Measurements from ENCODE around the gene PDE4B. TPM values are rescaled to one million over a fixed set of nuclear protein-coding genes. Genes with fewer than 3 reads are reported as not detected.

The PDE4B gene
- total RNA-seq, 1 donor from 2014 or later, result 21.3 TPM

DNA sequence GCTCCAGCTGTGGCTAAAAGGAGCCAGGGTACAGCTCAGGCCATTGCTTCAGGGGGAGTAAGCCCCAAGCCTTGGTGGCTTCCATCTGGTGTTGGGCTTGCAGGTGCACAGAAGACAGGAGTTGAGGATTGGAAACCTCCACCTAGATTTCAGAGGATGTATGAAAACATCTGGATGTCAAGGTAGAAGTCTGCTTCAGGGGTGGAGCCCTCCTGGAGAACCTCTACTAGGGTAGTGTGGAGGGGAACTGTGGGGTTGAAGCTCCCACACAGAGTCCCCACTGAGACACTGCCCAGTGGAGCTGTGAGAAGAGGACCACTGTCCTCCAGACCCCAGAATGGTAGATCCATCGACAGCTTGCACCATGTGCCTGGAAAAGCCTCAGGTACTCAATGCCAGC lies 183.0 kb downstream of the PDE4B start:
- DNase-seq (ENCODE audit: low spot score), result no peak
- Mint-ChIP-seq H3K4me1 (ENCODE audit: low read depth) (no peaks in the 10 kb centered on the region), H3K27me3 (ENCODE audit: insufficient read depth) (peaks cover 6% of the 10 kb centered on the region), H3K4me3 (no peak overlapping the region), H3K36me3 (ENCODE audit: low read depth) (peaks cover 5% of the 10 kb centered on the region), H3K27ac (no peak overlapping the region), H3K9me3 (peaks cover 20% of the 10 kb centered on the region)
- intact Hi-C loops (cut with micrococcal nuclease), result no loop called here

DNA sequence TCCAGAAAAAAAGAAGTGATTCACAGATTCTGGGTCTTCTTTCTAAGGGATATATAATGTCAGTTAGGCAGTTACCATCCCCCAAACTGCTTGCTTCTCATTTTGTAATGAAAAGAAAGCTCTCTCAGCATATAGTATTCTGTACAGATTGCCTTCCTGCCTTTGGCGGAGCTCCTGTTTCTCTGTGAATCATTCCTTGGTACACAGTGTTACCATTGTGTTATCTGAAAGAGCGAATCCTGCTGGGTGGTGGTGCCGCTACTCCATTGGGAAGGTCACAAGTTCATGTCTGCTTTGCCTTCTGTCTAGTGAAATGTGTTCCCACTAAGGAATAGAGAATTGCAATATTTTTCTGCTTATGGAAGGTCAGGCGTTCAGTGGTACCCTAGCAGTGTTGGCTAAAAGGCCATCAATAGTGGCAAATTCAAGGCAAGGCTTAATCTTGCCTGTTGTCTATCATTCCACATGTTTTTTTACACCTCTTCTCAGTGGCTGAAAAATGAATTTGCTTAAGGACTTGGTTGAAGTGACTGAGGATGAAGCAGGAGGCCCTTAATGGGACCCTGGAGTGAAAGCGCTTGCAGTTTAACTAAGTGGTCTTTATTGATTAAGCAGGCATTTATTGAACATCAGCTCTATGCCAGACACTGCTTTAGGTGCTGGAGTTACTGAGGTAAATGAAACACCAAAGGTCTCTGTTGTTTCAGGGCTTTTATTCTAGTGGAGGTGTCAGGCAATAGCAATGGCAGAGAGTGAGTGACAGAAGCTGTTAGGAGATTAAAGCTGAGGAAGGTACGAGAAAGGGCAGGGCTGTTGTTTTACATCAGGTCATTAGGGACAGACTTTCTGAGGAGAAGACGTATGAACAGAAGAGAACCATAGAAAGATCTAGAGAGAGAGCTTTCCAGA lies 186.7 kb downstream of the PDE4B start:
- intact Hi-C loops (cut with micrococcal nuclease), result no loop called here
- Mint-ChIP-seq H3K4me1 (ENCODE audit: low read depth) (no peaks in the 10 kb centered on the region), H3K36me3 (ENCODE audit: low read depth) (peaks cover 5% of the 10 kb centered on the region), H3K27me3 (ENCODE audit: insufficient read depth) (peaks cover 6% of the 10 kb centered on the region), H3K9me3 (peaks cover 20% of the 10 kb centered on the region), H3K4me3 (no peak overlapping the region), H3K27ac (no peak overlapping the region)
- no peak for DNase-seq (ENCODE audit: low spot score)

DNA sequence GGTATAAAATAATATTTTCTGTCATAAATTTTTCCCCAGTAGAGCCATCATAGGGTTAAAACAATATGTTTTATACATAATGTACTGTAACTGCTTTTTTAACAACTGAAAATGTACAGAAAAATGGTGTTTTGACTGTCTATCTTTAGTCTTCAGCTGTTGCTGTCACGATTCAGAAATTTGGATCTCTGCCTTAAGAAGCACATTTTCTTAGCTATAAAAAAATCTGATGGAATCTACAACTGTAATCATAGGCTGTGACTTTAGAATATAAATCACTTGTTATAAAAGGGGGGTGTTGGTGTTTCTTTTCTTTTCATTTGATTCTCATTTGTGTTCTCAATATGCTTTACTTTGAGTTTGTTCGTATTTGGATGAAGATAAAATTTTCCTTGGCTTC lies 187.5 kb downstream of the PDE4B start:
- H3K27me3 Mint-ChIP-seq (ENCODE audit: insufficient read depth), result peaks cover 2% of the 10 kb centered on the region
- no peaks in the 10 kb centered on the region for H3K4me1 Mint-ChIP-seq (ENCODE audit: low read depth)
- H3K9me3 Mint-ChIP-seq, result peaks cover 12% of the 10 kb centered on the region
- no peak for DNase-seq (ENCODE audit: low spot score)
- no peak overlapping the region for H3K27ac Mint-ChIP-seq
- H3K4me3 Mint-ChIP-seq, result no peak overlapping the region
- peaks cover 2% of the 10 kb centered on the region for H3K36me3 Mint-ChIP-seq (ENCODE audit: low read depth)
- intact Hi-C loops (cut with micrococcal nuclease), result no loop called here

- Mint-ChIP-seq H3K27me3 (ENCODE audit: insufficient read depth) (peaks cover 5% of the 10 kb centered on the region), H3K4me3 (no peak overlapping the region), H3K36me3 (ENCODE audit: low read depth) (no peaks in the 10 kb centered on the region), H3K9me3 (no peaks in the 10 kb centered on the region), H3K4me1 (ENCODE audit: low read depth) (no peaks in the 10 kb centered on the region), H3K27ac (no peak overlapping the region)
- intact Hi-C loops (cut with micrococcal nuclease), result no loop called here
- no peak for DNase-seq (ENCODE audit: low spot score)
These were observed 190.8 kb downstream of the PDE4B start for GRCh38 chr1:65983500-65983899.

DNA sequence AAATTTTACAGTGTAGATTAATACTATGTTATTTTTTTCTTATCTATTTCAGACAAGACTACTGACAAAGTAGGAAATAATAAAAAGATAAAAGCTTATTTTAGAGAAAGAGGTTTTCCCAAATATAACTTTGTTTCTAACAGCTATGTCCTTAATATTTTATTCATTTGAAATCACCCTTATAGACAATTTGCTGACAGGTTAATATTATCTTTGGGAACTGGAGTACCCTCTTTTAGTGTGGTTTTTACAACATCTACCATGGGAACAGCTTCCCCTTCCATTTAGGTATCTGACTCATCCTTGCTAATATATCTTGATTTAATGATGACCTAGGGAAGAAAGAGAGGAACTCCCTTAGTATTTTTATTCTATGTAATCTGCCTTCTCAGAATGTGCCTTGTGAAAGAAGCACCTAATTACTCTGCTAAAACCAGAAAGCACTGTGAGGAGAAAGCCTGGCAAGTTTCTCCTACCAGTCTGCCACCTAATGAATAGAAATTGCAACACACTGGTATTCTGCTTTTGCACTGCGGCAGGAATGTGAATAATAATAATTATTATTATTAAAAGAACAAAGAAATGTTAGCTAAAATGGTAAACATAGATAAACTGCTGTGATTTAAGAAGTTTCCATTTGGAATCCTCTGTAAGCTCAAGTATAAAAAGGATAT lies 192.8 kb downstream of the PDE4B start:
- Mint-ChIP-seq H3K4me1 (ENCODE audit: low read depth) (no peaks in the 10 kb centered on the region), H3K27me3 (ENCODE audit: insufficient read depth) (peaks cover 2% of the 10 kb centered on the region), H3K4me3 (no peak overlapping the region), H3K27ac (no peak overlapping the region), H3K36me3 (ENCODE audit: low read depth) (no peaks in the 10 kb centered on the region), H3K9me3 (no peaks in the 10 kb centered on the region)
- intact Hi-C loops (cut with micrococcal nuclease), result no loop called here
- no peak for DNase-seq (ENCODE audit: low spot score)

DNA sequence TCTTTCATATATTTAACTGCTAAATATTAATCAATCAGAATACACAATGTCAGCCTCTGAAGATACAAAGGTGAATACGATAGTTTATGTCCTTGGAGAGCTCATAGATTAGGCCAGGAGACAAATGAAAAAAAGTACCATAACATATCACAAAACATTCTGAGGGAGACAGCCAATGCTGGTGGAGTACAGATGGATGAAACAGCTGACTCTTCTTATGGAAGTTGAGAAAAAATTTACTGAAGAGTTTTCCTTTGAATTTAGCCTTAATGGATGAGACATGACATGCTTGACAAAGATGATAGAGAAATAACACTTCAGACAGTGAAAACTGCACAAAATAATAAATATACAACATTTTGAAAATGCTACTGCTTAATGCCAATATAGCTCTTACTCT lies 193.5 kb downstream of the PDE4B start:
- H3K4me1 Mint-ChIP-seq (ENCODE audit: low read depth), result no peaks in the 10 kb centered on the region

GRCh38 chr1:65990161-65990560 lies 197.5 kb downstream of the PDE4B start:
- DNase-seq (ENCODE audit: low spot score), result no peak
- Mint-ChIP-seq H3K9me3 (no peaks in the 10 kb centered on the region), H3K27me3 (ENCODE audit: insufficient read depth) (peaks cover 17% of the 10 kb centered on the region), H3K4me1 (ENCODE audit: low read depth) (no peaks in the 10 kb centered on the region), H3K4me3 (no peak overlapping the region), H3K27ac (no peak overlapping the region), H3K36me3 (ENCODE audit: low read depth) (no peaks in the 10 kb centered on the region)
- intact Hi-C loops (cut with micrococcal nuclease), result no loop called here

More for the DNA sequence above, 193.5 kb downstream of the PDE4B start:
- DNase-seq (ENCODE audit: low spot score), result no peak
- Mint-ChIP-seq H3K36me3 (ENCODE audit: low read depth) (no peaks in the 10 kb centered on the region), H3K27me3 (ENCODE audit: insufficient read depth) (peaks cover 5% of the 10 kb centered on the region), H3K4me3 (no peak overlapping the region), H3K9me3 (no peaks in the 10 kb centered on the region), H3K27ac (no peak overlapping the region)
- intact Hi-C loops (cut with micrococcal nuclease), result no loop called here

DNA sequence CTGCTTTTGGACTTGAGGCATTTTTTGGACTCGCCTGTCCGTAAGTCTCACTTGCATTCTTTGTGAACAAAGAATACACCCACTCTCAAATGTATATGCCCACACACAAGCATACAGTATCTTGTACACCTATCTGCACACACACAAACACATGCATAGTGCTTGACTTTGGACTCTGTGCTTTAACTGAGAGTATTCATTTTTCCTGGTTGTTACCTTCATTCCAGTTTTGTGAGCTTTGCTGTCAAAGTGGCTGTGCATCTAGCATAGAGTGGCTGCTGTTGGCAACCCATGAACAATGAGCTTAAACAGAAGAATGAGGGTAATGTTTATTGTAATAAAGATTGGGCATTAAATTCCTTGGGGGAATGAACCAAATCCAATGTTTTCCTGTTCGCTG lies 199.0 kb downstream of the PDE4B start:
- H3K27me3 Mint-ChIP-seq (ENCODE audit: insufficient read depth), result peaks cover 17% of the 10 kb centered on the region
- no peak overlapping the region for H3K4me3 Mint-ChIP-seq
- DNase-seq (ENCODE audit: low spot score), result no peak
- intact Hi-C loops (cut with micrococcal nuclease), result no loop called here
- H3K36me3 Mint-ChIP-seq (ENCODE audit: low read depth), result no peaks in the 10 kb centered on the region
- no peak overlapping the region for H3K27ac Mint-ChIP-seq
- no peaks in the 10 kb centered on the region for H3K9me3 Mint-ChIP-seq
- H3K4me1 Mint-ChIP-seq (ENCODE audit: low read depth), result no peaks in the 10 kb centered on the region

DNA sequence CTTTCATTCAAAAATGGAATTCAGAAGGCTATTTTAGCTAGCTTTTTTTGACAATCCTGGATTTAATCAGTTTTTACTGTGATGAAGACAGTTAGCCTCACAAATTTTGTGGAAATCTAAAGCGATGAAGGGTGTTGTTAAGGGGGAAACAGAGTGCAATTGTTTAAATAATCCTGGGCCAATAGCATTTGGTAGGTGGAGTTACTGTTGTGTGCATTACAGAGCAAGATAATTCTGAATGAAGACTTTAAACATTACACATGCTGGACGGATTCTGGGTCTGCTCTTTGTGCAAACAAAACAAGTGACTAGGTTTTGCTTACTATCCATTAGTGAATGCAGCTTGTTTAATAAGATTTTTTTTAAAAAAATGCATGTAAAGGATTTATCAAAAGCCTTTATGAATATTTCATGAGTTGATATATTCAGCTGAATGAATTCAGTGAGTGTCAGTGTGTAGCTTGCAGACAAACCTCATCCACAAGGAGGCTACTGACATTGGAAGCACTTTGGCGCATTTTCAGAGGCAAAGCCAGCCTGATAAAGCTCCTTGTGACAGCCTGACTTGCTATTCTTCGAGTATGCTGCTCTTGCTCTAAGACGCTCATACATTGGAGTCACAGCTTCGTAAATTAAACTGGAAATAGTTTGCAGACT lies 199.6 kb downstream of the PDE4B start:
- intact Hi-C loops (cut with micrococcal nuclease), result no loop called here
- no peaks in the 10 kb centered on the region for H3K9me3 Mint-ChIP-seq
- H3K27ac Mint-ChIP-seq, result no peak overlapping the region
- H3K36me3 Mint-ChIP-seq (ENCODE audit: low read depth), result no peaks in the 10 kb centered on the region
- H3K27me3 Mint-ChIP-seq (ENCODE audit: insufficient read depth), result peaks cover 17% of the 10 kb centered on the region
- no peaks in the 10 kb centered on the region for H3K4me1 Mint-ChIP-seq (ENCODE audit: low read depth)
- H3K4me3 Mint-ChIP-seq, result no peak overlapping the region
- no peak for DNase-seq (ENCODE audit: low spot score)

DNA sequence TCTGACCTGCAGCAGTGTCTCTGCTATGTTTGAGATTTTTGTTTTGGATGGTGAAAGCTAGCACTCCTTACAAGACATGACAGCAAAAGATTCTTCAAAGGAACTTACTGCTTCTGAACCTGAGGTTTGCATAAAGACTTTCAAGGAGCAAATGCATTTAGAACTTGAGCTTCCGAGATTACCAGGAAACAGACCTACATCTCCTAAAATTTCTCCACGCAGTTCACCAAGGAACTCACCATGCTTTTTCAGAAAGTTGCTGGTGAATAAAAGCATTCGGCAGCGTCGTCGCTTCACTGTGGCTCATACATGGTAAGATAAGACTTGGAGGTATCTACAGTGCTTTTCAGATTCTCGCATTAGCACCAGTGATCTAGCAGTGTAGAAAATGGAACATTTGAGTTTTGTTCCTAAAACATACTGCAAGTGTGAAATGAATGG lies 200.2 kb downstream of the PDE4B start:
- Mint-ChIP-seq H3K27me3 (ENCODE audit: insufficient read depth) (peaks cover 17% of the 10 kb centered on the region), H3K27ac (no peak overlapping the region), H3K4me3 (no peak overlapping the region), H3K9me3 (no peaks in the 10 kb centered on the region), H3K36me3 (ENCODE audit: low read depth) (no peaks in the 10 kb centered on the region), H3K4me1 (ENCODE audit: low read depth) (no peaks in the 10 kb centered on the region)
- DNase-seq (ENCODE audit: low spot score), result no peak
- intact Hi-C loops (cut with micrococcal nuclease), result no loop called here

GRCh38 chr1:65994223-65994622 lies 201.5 kb downstream of the PDE4B start:
- no peak overlapping the region for H3K27ac Mint-ChIP-seq
- H3K4me3 Mint-ChIP-seq, result no peak overlapping the region
- H3K36me3 Mint-ChIP-seq (ENCODE audit: low read depth), result no peaks in the 10 kb centered on the region
- intact Hi-C loops (cut with micrococcal nuclease), result no loop called here
- no peak for DNase-seq (ENCODE audit: low spot score)
- H3K9me3 Mint-ChIP-seq, result no peaks in the 10 kb centered on the region
- no peaks in the 10 kb centered on the region for H3K4me1 Mint-ChIP-seq (ENCODE audit: low read depth)
- peaks cover 24% of the 10 kb centered on the region for H3K27me3 Mint-ChIP-seq (ENCODE audit: insufficient read depth)

DNA sequence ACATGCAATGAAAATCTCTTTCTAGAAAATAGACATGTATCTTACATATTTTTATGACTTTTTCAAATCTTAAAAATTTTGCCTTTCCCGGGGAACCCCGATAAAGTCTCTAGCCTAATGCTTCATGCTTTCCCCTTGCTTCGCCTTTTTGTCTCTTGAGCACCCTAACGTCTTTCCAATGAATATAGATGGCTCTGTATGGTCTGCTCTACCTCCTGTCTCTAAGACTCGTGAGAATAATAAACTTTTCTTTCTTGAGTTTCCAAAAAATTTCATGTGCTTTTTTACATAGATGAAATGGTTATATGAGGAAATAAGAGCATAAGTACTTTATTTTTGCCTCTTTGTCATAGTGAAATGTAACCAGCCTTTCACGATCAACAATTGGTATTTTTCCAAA lies 202.6 kb downstream of the PDE4B start:
- Mint-ChIP-seq H3K4me3 (no peak overlapping the region), H3K4me1 (ENCODE audit: low read depth) (no peaks in the 10 kb centered on the region), H3K9me3 (no peaks in the 10 kb centered on the region), H3K36me3 (ENCODE audit: low read depth) (no peaks in the 10 kb centered on the region), H3K27ac (no peak overlapping the region), H3K27me3 (ENCODE audit: insufficient read depth) (peaks cover 26% of the 10 kb centered on the region)
- no peak for DNase-seq (ENCODE audit: low spot score)
- intact Hi-C loops (cut with micrococcal nuclease), result no loop called here

DNA sequence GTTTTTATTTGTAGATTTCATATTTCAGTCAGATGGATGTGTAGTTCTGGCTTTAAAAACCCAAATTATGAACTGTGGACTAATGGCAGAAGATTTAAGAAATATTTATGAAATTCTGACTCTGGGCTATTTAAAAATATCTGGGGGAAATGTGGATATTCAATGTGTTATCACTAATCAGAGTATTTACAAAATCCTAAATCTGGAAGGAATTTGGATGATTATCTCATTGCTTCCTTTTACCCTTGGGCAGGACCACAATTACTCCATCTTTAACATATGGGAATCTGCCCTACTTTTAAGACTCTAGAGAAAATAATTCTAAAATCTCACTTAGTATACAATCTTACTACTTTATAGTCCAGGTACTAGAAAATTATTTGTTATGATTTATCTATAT lies 203.2 kb downstream of the PDE4B start:
- Mint-ChIP-seq H3K9me3 (no peaks in the 10 kb centered on the region), H3K27me3 (ENCODE audit: insufficient read depth) (peaks cover 25% of the 10 kb centered on the region), H3K4me3 (no peak overlapping the region), H3K4me1 (ENCODE audit: low read depth) (no peaks in the 10 kb centered on the region), H3K27ac (no peak overlapping the region), H3K36me3 (ENCODE audit: low read depth) (no peaks in the 10 kb centered on the region)
- DNase-seq (ENCODE audit: low spot score), result no peak
- intact Hi-C loops (cut with micrococcal nuclease), result no loop called here
